GM19438 (cell line): Measurements from ENCODE around the gene RHOT2.

Experiments
- ATAC-seq: cut with Tn5 transposase; IDR thresholded peaks from one replicate; pipeline ENCODE4 v1.9.1; 2021; ENCODE audit warnings: low read depth; ENCODE audit not compliant: unreplicated experiment

Gene RHOT2

GRCh38 chr16:647173-647902 lies 20.6 kb upstream of the RHOT2 start:
- ATAC-seq = no peak

DNA sequence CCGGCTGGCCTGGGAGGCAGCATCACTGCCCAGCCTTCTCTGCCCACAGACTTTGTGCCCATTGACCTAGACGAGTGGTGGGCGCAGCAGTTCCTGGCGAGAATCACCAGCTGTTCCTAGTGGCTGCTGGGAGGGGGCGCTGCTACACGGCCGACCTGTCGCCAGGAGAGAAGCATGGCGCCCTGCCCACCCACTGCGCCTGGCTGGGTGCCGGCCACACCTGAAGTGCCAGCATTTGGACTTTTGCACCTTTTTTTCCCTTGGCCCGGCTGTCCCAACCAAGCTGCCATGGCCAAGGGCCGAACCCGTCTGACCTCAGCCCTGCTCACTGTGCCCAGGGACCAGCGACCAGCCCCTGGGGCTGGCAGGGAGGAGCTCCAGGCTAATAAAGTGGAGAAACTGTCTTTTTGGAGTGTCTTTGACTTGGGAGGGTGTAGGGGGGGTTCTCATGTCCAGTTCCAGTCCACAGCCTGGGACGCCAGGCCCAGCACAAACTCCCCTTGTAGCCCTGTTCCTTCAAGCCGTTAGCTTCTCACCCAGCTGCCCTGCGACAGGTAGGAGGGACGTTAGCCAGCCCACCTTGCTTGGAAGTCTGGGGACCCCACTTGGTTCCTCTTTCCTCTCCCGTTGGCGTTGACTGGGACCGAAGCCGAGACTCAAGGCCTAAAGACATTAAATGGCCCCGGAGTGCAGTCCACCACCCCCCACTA lies 19.7 kb upstream of the RHOT2 start:
- no peak for ATAC-seq

DNA sequence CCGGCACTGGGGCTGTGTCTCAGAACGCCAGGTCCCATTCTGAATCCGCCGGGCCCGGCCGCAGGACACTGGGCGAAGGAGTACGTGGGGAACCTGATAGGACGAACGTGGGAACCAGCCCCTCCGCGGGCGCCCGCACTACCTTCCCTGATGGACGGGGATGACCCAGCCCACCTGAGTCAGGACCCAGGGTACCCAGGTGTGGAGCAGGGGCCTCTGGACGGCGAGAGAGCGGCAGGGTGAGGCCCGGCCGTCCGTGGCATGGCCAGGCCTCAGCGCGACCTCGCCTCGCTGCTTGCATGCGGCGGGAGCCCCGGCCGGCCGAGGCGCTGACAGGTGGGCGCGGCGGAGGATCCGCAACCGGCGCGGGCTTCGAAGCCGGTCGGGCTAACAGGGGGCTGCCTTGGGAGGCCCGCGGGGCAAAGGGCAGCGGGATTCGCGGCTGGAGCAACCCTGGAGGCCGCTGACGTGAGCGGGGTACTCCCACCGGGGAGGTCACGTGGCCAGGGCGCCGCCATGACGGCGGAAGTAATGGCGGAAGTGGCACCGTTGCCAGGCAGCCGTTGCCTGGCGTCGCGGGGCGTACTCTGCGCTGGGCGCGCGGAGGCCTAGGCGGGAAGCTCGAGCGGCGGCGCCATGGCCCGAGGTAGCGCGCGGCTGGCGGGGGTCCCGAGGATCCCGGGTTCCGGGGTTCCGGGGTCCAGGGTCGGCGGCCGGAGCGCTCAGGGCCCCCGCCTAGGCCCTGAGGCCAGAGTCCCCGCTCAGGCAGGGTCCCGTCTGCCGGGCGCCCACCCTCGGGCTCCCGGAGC lies 18.9 kb upstream of the RHOT2 start, which contains the start of gene WDR90:
WDR90 (plus strand) TSS at position 585 of the 809 bp plus-strand sequence; CDS start at position 637, 52 bp downstream.
- ATAC-seq = peak; percentile 73

DNA sequence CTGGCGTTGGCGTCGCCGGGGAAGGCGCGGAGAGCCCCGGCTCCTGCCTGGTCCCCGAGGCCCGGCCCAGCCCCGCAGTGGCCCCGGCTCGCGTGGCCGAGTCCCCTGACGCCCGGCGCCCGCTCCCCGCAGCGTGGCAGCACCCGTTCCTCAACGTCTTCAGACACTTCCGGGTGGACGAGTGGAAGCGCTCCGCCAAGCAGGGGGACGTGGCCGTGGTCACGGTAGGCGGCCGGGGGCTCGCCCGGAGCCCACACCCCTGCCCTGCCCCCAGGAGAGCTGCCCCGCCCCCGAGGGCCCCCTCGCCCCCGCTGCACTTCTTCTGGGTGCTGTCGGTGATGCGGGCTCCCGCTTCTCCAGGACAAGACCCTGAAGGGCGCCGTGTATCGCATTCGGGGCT lies 18.3 kb upstream of the RHOT2 start:
- no peak for ATAC-seq

DNA sequence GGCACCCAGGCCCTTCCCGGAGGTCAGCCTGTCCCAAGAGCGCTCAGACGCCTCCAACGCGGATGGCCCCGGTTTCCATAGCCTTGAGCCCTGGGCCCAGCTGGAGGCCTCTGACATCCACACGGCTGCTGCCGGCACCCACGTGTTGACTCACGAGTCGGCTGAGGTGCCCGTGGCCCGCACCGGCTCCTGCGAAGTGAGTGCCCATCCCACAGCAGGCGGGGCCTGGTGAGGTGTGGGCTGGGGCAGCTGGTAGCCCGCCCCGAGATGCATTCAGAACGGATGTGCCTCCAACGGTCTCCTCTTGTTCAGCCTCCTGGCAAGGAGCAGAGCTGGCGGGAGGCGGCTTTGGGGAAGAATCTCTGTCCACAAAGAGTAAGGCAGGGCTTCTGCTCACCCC lies 16.1 kb upstream of the RHOT2 start:
- ATAC-seq = no peak

DNA sequence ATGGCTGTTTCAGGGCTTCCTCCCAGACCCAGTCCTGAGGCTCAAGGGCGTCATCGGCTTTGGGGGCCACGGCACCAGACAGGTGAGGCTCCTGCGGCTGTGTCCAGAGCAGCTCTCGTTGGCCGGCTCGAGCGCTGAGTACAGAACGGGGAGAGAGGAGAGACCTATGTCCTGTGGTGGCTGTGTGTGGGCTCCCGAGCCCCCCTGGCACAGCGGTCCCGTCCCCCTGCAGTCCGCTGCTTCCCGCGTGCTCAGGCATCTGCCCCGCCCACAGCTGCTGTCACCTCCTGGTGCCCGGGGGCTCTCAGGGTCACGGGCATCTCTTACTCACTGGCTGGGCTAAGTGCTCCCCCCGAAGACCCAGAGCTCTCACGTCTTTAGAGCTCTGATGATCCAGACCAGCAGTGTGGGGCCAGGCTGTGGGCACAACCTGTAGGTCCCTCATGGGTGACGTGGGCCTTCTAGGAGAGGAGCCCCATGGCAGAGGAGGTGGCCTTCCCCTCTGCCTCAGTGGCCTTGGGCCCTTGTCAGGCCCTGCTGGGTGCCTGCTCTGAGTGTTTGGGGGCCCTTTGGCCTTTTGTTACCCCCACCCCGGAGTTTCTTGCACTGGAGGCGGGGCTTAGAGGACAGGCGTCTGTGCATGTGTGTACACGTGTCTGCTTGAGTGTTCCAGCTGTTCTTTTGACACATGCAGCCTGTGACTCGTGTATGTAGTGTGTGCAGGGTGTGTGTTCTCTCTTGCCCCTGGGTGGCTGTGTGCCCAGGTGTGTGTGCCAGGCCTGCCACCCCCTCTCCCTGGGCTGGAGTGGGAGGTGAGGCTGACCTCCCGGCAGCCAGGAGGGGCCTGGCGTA lies 15.3 kb upstream of the RHOT2 start:
- no peak for ATAC-seq

DNA sequence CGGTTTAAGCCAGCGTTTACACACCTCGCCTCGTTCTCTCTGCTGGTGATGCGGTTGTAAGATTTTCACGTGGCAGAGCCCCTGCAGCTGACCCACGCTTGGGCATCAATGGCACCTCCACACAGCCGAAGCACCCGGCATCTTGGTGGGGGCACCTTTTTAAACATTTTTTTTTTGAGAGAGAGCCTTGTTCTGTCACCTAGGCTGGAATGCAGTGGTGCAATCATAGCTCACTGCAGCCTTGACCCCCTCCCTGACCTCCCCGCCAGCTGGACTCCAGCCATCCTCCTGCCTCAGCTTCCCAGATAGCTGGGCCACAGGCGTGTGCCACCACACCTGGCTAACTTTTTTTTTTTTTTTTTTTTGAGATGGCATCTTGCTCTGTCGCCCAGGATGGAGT lies 13.9 kb upstream of the RHOT2 start:
- no peak for ATAC-seq

- no peak for ATAC-seq
These were observed 10.4 kb upstream of the RHOT2 start for GRCh38 chr16:657487-657886.

DNA sequence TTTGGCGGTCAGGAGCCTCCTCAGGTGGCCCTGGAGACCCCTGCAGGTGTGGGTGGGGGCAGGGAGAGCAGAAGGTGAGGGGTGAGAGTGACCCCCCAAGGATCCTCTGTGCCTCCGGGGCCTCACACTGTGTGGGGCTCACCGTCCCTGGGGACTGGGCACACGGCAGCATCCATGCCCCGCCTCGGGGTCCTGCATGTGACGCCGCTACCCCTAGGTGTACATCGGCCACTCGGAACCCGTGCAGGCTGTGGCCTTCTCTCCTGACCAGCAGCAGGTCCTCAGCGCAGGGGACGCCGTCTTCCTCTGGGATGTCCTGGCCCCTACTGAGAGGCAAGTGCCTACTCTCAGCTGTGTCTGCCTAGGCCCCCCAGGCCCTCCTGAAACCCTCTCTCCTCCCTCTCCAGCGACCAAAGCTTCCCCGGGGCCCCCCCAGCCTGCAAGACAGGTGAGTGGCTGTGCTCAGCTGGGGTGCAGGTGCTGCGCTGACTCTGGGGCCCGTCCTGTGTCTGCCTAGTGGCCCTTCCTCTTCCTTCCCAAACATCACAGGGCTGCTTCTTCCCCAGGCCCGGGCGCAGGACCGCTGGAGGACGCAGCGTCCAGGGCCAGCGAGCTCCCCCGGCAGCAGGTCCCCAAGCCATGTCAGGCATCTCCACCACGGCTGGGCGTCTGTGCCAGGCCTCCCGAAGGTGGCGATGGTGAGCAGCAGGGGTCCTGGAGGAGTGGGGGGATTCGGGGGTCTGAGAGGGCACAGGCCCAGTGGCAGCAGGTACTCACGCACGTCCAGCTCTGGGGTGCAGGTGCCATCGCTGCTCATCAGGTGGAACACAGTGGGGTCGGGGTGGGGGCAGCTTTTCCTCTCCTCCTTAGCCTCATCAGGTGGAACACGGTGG lies 9.0 kb upstream of the RHOT2 start:
- ATAC-seq = no peak

DNA sequence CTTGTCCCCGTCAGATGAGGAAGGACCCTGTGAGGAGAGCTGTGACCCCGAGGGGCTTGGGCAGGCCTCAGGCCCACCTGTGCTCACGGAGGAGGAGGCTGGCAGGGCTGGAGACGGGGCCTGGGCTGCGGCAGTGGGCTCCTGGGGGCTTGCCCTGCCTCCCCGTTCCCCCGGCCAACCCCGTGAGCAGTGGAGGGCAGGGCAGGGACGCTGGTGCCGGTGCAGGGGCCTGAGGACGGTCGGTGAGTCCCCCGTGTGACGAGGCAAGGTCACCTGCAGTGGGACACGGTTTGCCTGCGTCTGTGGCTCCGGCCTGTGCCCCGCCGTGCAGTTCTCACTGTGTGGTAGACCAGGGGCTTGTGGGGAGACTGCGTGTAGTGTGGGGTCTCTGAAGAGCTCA lies 8.3 kb upstream of the RHOT2 start:
- no peak for ATAC-seq

DNA sequence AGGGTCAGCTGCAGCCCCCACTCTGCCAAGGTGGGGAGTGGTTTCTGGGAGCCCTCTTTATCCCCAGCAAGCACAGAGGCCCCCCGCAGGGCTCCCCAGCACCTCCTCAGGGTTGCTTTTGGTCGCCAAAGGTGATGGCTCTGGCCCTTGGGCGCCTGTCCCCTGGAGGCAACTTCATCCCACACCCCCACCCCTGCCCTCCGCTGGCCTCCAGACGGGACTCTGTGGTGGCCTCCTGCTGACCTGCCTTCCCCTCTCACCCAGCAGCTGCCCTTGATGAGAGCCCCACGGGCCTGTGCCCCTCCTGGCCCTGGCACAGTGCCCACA lies 7.8 kb upstream of the RHOT2 start:
- ATAC-seq = no peak

- ATAC-seq = peak; percentile 46
These were observed 7.3 kb upstream of the RHOT2 start for GRCh38 chr16:660459-661183.

GRCh38 chr16:661184-661821 lies 6.6 kb upstream of the RHOT2 start:
- peak; percentile 19 for ATAC-seq

GRCh38 chr16:662095-662494 lies 5.8 kb upstream of the RHOT2 start:
- no peak for ATAC-seq

DNA sequence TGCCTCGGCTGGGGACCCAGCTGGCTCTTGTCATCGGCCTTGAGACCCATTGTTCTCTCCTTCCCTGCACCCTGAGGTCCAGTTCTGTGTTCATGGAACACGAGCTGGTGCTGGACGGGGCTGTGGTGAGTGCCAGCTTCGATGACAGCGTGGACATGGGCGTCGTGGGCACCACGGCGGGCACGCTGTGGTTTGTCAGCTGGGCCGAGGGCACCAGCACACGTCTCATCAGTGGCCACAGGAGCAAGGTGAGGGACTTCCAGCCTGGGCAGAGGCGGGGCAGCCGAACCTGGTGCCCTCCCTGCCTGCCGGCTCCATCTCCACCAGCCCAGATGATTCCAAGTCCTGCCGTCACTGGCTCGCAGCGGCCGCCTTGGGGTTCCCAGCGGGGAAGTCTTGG lies 5.3 kb upstream of the RHOT2 start:
- no peak for ATAC-seq

DNA sequence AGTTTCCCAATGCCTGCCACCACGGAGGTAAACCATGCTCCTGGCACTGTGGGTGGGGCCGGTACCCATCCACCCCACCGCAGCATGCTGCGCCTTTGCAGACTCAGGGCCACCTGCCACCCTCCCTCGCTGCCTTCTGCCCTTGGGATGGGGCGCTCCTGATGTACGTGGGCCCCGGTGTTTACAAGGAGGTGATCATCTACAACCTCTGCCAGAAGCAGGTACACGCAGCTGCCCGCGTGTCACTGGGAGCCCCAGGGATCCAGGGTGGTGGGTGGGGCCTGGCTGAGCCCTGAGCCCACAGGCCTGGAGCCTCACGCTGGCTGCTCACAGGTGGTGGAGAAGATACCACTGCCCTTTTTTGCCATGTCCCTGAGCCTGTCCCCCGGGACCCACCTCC lies 1.4 kb upstream of the RHOT2 start:
- ATAC-seq = no peak

GRCh38 chr16:667113-667779 lies 686 bp upstream of the RHOT2 start:
- no peak for ATAC-seq
